Measurements from ENCODE around the gene ECM2.

The ECM2 gene

GRCh38 chr9:92522983-92523970, 12.5 kb downstream of the ECM2 start:
- in situ Hi-C loops (cut with HindIII; ENCODE audit: low pct_unique_long_range_greater_than_20kb, low sequenced_read_pairs) = no loop called here
- no peak for DNase-seq (ENCODE audit: low read depth in 1 of 2, low spot score in 1 of 2)
- no peak for TF ChIP-seq JUND (IDR thresholded peaks at IDR 0.05; ENCODE audit: low read depth)

GRCh38 chr9:92520837-92521236, 15.0 kb downstream of the ECM2 start:
- DNase-seq (ENCODE audit: low read depth in 1 of 2, low spot score in 1 of 2) = no peak
- in situ Hi-C loops (cut with HindIII; ENCODE audit: low pct_unique_long_range_greater_than_20kb, low sequenced_read_pairs) = no loop called here
- TF ChIP-seq JUND (IDR thresholded peaks at IDR 0.05; ENCODE audit: low read depth) = no peak

GRCh38 chr9:92518199-92518598, 17.6 kb downstream of the ECM2 start:
- in situ Hi-C loops (cut with HindIII; ENCODE audit: low pct_unique_long_range_greater_than_20kb, low sequenced_read_pairs) = no loop called here
- TF ChIP-seq JUND (IDR thresholded peaks at IDR 0.05; ENCODE audit: low read depth) = no peak

GRCh38 chr9:92517046-92517445, 18.7 kb downstream of the ECM2 start:
- in situ Hi-C loops (cut with HindIII; ENCODE audit: low pct_unique_long_range_greater_than_20kb, low sequenced_read_pairs) = no loop called here
- DNase-seq (ENCODE audit: low read depth in 1 of 2, low spot score in 1 of 2) = peak in 1 of 2 experiments; percentile 16
- TF ChIP-seq JUND (IDR thresholded peaks at IDR 0.05; ENCODE audit: low read depth) = no peak

More at GRCh38 chr9:92518199-92518598, 17.6 kb downstream of the ECM2 start:
- DNase-seq (ENCODE audit: low read depth in 1 of 2, low spot score in 1 of 2) = no peak

- no peak for TF ChIP-seq JUND (IDR thresholded peaks at IDR 0.05; ENCODE audit: low read depth)
- no peak for DNase-seq (ENCODE audit: low read depth in 1 of 2, low spot score in 1 of 2)
- in situ Hi-C loops (cut with HindIII; ENCODE audit: low pct_unique_long_range_greater_than_20kb, low sequenced_read_pairs) = no loop called here
Measured at GRCh38 chr9:92516521-92516920, 19.3 kb downstream of the ECM2 start.

- in situ Hi-C loops (cut with HindIII; ENCODE audit: low pct_unique_long_range_greater_than_20kb, low sequenced_read_pairs) = no loop called here
- DNase-seq (ENCODE audit: low read depth in 1 of 2, low spot score in 1 of 2) = no peak
- TF ChIP-seq JUND (IDR thresholded peaks at IDR 0.05; ENCODE audit: low read depth) = no peak
Measured at GRCh38 chr9:92514635-92515034, 21.2 kb downstream of the ECM2 start.

GRCh38 chr9:92513349-92513748, 22.4 kb downstream of the ECM2 start:
- in situ Hi-C loops (cut with HindIII; ENCODE audit: low pct_unique_long_range_greater_than_20kb, low sequenced_read_pairs) = no loop called here
- DNase-seq (ENCODE audit: low read depth in 1 of 2, low spot score in 1 of 2) = no peak
- no peak for TF ChIP-seq JUND (IDR thresholded peaks at IDR 0.05; ENCODE audit: low read depth)

- in situ Hi-C loops (cut with HindIII; ENCODE audit: low pct_unique_long_range_greater_than_20kb, low sequenced_read_pairs) = no loop called here
- no peak for TF ChIP-seq JUND (IDR thresholded peaks at IDR 0.05; ENCODE audit: low read depth)
- DNase-seq (ENCODE audit: low read depth in 1 of 2, low spot score in 1 of 2) = no peak
Measured at GRCh38 chr9:92512622-92513021, 23.2 kb downstream of the ECM2 start.

GRCh38 chr9:92510747-92511146, 25.0 kb downstream of the ECM2 start:
- TF ChIP-seq JUND (IDR thresholded peaks at IDR 0.05; ENCODE audit: low read depth) = no peak

GRCh38 chr9:92509050-92509449, 26.7 kb downstream of the ECM2 start:
- in situ Hi-C loops (cut with HindIII; ENCODE audit: low pct_unique_long_range_greater_than_20kb, low sequenced_read_pairs) = no loop called here
- no peak for DNase-seq (ENCODE audit: low read depth in 1 of 2, low spot score in 1 of 2)
- no peak for TF ChIP-seq JUND (IDR thresholded peaks at IDR 0.05; ENCODE audit: low read depth)

More at GRCh38 chr9:92510747-92511146, 25.0 kb downstream of the ECM2 start:
- in situ Hi-C loops (cut with HindIII; ENCODE audit: low pct_unique_long_range_greater_than_20kb, low sequenced_read_pairs) = no loop called here
- no peak for DNase-seq (ENCODE audit: low read depth in 1 of 2, low spot score in 1 of 2)

GRCh38 chr9:92508018-92508820, 27.6 kb downstream of the ECM2 start:
- no peak for TF ChIP-seq JUND (IDR thresholded peaks at IDR 0.05; ENCODE audit: low read depth)
- in situ Hi-C loops (cut with HindIII; ENCODE audit: low pct_unique_long_range_greater_than_20kb, low sequenced_read_pairs) = no loop called here
- no peak for DNase-seq (ENCODE audit: low read depth in 1 of 2, low spot score in 1 of 2)

GRCh38 chr9:92507496-92507895, 28.3 kb downstream of the ECM2 start:
- TF ChIP-seq JUND (IDR thresholded peaks at IDR 0.05; ENCODE audit: low read depth) = no peak
- in situ Hi-C loops (cut with HindIII; ENCODE audit: low pct_unique_long_range_greater_than_20kb, low sequenced_read_pairs) = no loop called here
- no peak for DNase-seq (ENCODE audit: low read depth in 1 of 2, low spot score in 1 of 2)

- TF ChIP-seq JUND (IDR thresholded peaks at IDR 0.05; ENCODE audit: low read depth) = no peak
- in situ Hi-C loops (cut with HindIII; ENCODE audit: low pct_unique_long_range_greater_than_20kb, low sequenced_read_pairs) = no loop called here
Measured at GRCh38 chr9:92507005-92507404, 28.8 kb downstream of the ECM2 start.

More at GRCh38 chr9:92507005-92507404, 28.8 kb downstream of the ECM2 start:
- DNase-seq (ENCODE audit: low read depth in 1 of 2, low spot score in 1 of 2) = peak in 1 of 2 experiments; percentile 4
